ENCODE measurements around the gene MUC5AC.
"Not testable (repeated sequence)": the region's sequence is repeated elsewhere in the genome, so short reads cannot be mapped to it uniquely, and the experiment has no call there.

The MUC5AC gene

GRCh38 chr11:1179641-1180040 is 21.9 kb downstream of the MUC5AC start:
- no peak for DNase-seq

- DNase-seq = no peak
These were observed 22.4 kb downstream of the MUC5AC start for GRCh38 chr11:1180171-1180570.

- DNase-seq = no peak
These were observed 23.2 kb downstream of the MUC5AC start for GRCh38 chr11:1180947-1181391.

- no peak for DNase-seq
These were observed 23.7 kb downstream of the MUC5AC start for GRCh38 chr11:1181420-1181819.

GRCh38 chr11:1181853-1182535 is 24.2 kb downstream of the MUC5AC start:
- no peak for DNase-seq

- DNase-seq = not testable (repeated sequence)
These were observed 26.4 kb downstream of the MUC5AC start for GRCh38 chr11:1184139-1184538.

- DNase-seq = not testable (repeated sequence)
These were observed 30.8 kb downstream of the MUC5AC start for GRCh38 chr11:1188451-1189130.

- DNase-seq = not testable (repeated sequence)
These were observed 32.1 kb downstream of the MUC5AC start for GRCh38 chr11:1189816-1190215.

- DNase-seq = not testable (repeated sequence)
These were observed 34.2 kb downstream of the MUC5AC start for GRCh38 chr11:1191786-1192470.

GRCh38 chr11:1192741-1193325 is 35.1 kb downstream of the MUC5AC start:
- DNase-seq = no peak

GRCh38 chr11:1193326-1194230 is 35.8 kb downstream of the MUC5AC start:
- no peak for DNase-seq

GRCh38 chr11:1194231-1194976 is 36.7 kb downstream of the MUC5AC start:
- DNase-seq = no peak

GRCh38 chr11:1194977-1195681 is 37.4 kb downstream of the MUC5AC start:
- no peak for DNase-seq

GRCh38 chr11:1195682-1196515 is 38.1 kb downstream of the MUC5AC start:
- DNase-seq = no peak

GRCh38 chr11:1196516-1197391 is 39.0 kb downstream of the MUC5AC start:
- DNase-seq = no peak

- no peak for DNase-seq
These were observed 39.7 kb downstream of the MUC5AC start for GRCh38 chr11:1197431-1197885.

- DNase-seq = no peak
These were observed 40.3 kb downstream of the MUC5AC start for GRCh38 chr11:1197886-1198560.

GRCh38 chr11:1198561-1199240 is 40.9 kb downstream of the MUC5AC start:
- DNase-seq = no peak
